Body of pancreas (tissue), 4 donors: Measurements from ENCODE around the gene NKD1. TPM values are rescaled to one million over a fixed set of nuclear protein-coding genes. Genes with fewer than 3 reads are reported as not detected.

Experiments
- ATAC-seq: fragments of 150-250 bp; one replicate; pipeline ENCODE4 v1.9.1; 2016
- DNase-seq, 4 donors: peaks; one replicate each; pipeline ENCODE4 v3.0.0-alpha.2; 2019
- H3K27ac ChIP-seq, 4 donors: fragments of 200-600 bp; sonication (generic); 1 replicate in 3 of 4; 2 replicates in 1 of 4; pipeline versions ENCODE4 v1.5.1 to v1.6.1; 2016 to 2019; ENCODE audit warnings: mild to moderate bottlenecking in 1 of 4, mixed read lengths in 1 of 4, moderate library complexity in 1 of 4
- H3K27me3 ChIP-seq, 2 donors: fragments of 200-600 bp; sonication (generic); one replicate each; pipeline ENCODE4 v1.6.0; 2016; ENCODE audit warnings: mild to moderate bottlenecking in 1 of 2
- H3K36me3 ChIP-seq, 2 donors: fragments of 200-600 bp; sonication (generic); replicated peaks in 1 of 2; 2 replicates each; pipeline ENCODE4 v1.5.1; 2016; ENCODE audit warnings: low read depth in 2 of 2; ENCODE audit not compliant: insufficient read depth in 1 of 2
- H3K4me1 ChIP-seq: fragments of 200-600 bp; sonication (generic); one replicate; pipeline ENCODE4 v1.6.0; 2016
- H3K4me3 ChIP-seq, 2 donors: fragments of 200-600 bp; sonication (generic); 1 replicate in 1 of 2; 2 replicates in 1 of 2; pipeline ENCODE4 v1.5.1; 2016 to 2019
- H3K9me3 ChIP-seq, 3 donors: fragments of 200-600 bp; sonication (generic); 1 replicate in 2 of 3; 2 replicates in 1 of 3; pipeline ENCODE4 v1.5.1; 2016
- CTCF ChIP-seq, 7 experiments: fragments of 450-650 bp in 4 of 7; fragments of 200-600 bp in 3 of 7; sonication (generic) in 3 of 7; IDR thresholded peaks; one replicate each; pipeline ENCODE4 v1.5.1; 2016 to 2019; ENCODE audit warnings: antibody characterized with exemption in 7 of 7
- POLR2A ChIP-seq, 3 donors: fragments of 450-650 bp; IDR thresholded peaks; one replicate each; pipeline ENCODE4 v1.6.1; 2016; ENCODE audit warnings: antibody characterized with exemption in 3 of 3, mild to moderate bottlenecking in 2 of 3
- WGBS, 2 donors: methylation state at CpG; one replicate each; pipeline ENCODE4 v1.1.5; 2017; 5-methylcytosine and 5-hydroxymethylcytosine counted together
- intact Hi-C: fragments of 100-400 bp; cut with DNase I; formaldehyde crosslinking; loops from one replicate; pipeline ENCODE4 v1.15.1; 2023
- total RNA-seq, 2 donors: library from RNA; depleted of rRNA; stranded (reverse); fragments of >200 nt; gene quantifications; one replicate each; pipeline ENCODE4 v1.1.0, GENCODE V29; 2016

NKD1 gene
- total RNA-seq, 2 donors from 2014 or later, result 2.0 to 4.9 TPM

GRCh38 chr16:50555952-50556673 is 7.9 kb downstream of the NKD1 start:
- no peak for DNase-seq
- no peak for ATAC-seq
- Histone ChIP-seq H3K4me3 (no peak overlapping the region), H3K9me3 (no peaks in the 10 kb centered on the region), H3K27me3 (no peaks in the 10 kb centered on the region), H3K27ac (no peak overlapping the region), H3K4me1 (no peaks in the 10 kb centered on the region), H3K36me3 (no peaks in the 10 kb centered on the region)
- intact Hi-C loops, result no loop called here
- 79 to 90% methylated on average over 8 to 18 of the region's 18 CpGs for WGBS, 2 donors
- TF ChIP-seq POLR2A (IDR thresholded peaks at IDR 0.05) (no peak), CTCF (IDR thresholded peaks at IDR 0.05) (no peak)

- no peak for DNase-seq
- WGBS, 2 donors, result 71 to 90% methylated on average over 2 of the region's 2 CpGs
- Histone ChIP-seq H3K4me1 (no peaks in the 10 kb centered on the region), H3K27ac (no peak overlapping the region), H3K4me3 (no peak overlapping the region), H3K27me3 (no peaks in the 10 kb centered on the region), H3K9me3 (no peaks in the 10 kb centered on the region), H3K36me3 (no peaks in the 10 kb centered on the region)
- ATAC-seq, result no peak
- TF ChIP-seq CTCF (IDR thresholded peaks at IDR 0.05) (no peak), POLR2A (IDR thresholded peaks at IDR 0.05) (no peak)
- intact Hi-C loops, result no loop called here
Observed at GRCh38 chr16:50557046-50557445, 8.8 kb downstream of the NKD1 start.

GRCh38 chr16:50558913-50559312 is 10.7 kb downstream of the NKD1 start:
- no peak for ATAC-seq

GRCh38 chr16:50559342-50559741 is 11.1 kb downstream of the NKD1 start:
- no peaks in the 10 kb centered on the region for H3K9me3 ChIP-seq
- intact Hi-C loops, result no loop called here
- no peak overlapping the region for H3K27ac ChIP-seq
- H3K4me1 ChIP-seq, result no peaks in the 10 kb centered on the region
- no peak for DNase-seq
- no peaks in the 10 kb centered on the region for H3K27me3 ChIP-seq
- 90 to 94% methylated on average over 6 of the region's 6 CpGs for WGBS, 2 donors
- TF ChIP-seq POLR2A (IDR thresholded peaks at IDR 0.05) (no peak), CTCF (IDR thresholded peaks at IDR 0.05) (no peak)
- no peak for ATAC-seq
- H3K36me3 ChIP-seq, result no peaks in the 10 kb centered on the region
- H3K4me3 ChIP-seq, result no peak overlapping the region

More at GRCh38 chr16:50558913-50559312, 10.7 kb downstream of the NKD1 start:
- no peak for TF ChIP-seq CTCF (IDR thresholded peaks at IDR 0.05)
- no peak for TF ChIP-seq POLR2A (IDR thresholded peaks at IDR 0.05)
- Histone ChIP-seq H3K27ac (no peak overlapping the region), H3K9me3 (no peaks in the 10 kb centered on the region), H3K36me3 (no peaks in the 10 kb centered on the region), H3K4me3 (no peak overlapping the region), H3K4me1 (no peaks in the 10 kb centered on the region), H3K27me3 (no peaks in the 10 kb centered on the region)
- WGBS, 2 donors, result 55 to 75% methylated on average over 1 of the region's 1 CpG
- intact Hi-C loops, result no loop called here
- no peak for DNase-seq
